SK-N-SH (cell line): ENCODE results near the gene FAM107B. TPM values are rescaled to one million over a fixed set of nuclear protein-coding genes. Genes with fewer than 3 reads are reported as not detected.

Source experiments
- CTCF ChIA-PET: fragments of 300-600, 350-600 bp; formaldehyde crosslinking; extraction: SDS; loops from one replicate; lab custom pipeline; 2021; lab: Yijun Ruan, JAX
- POLR2A ChIA-PET: fragments of 350-600 bp; sonication (Branson Sonifier 250); formaldehyde crosslinking; extraction: SDS; loops from one replicate; lab custom pipeline; 2020; ENCODE audit warnings: antibody characterized with exemption, inconsistent platforms; lab: Yijun Ruan, JAX
- DNase-seq: peaks from one replicate; pipeline ENCODE4 v3.0.0; 2012
- H2AFZ ChIP-seq: fragments of 200-600 bp; sonication (generic); 2 replicates; pipeline ENCODE4 v1.8.1; 2016; ENCODE audit warnings: antibody characterized with exemption, mild to moderate bottlenecking, low read depth
- H3F3A ChIP-seq: fragments of 200-600 bp; sonication (generic); replicated peaks from 2 replicates; pipeline ENCODE3; 2016; ENCODE audit warnings: antibody characterized with exemption, mild to moderate bottlenecking; ENCODE audit not compliant: insufficient read depth
- H3K27ac ChIP-seq, 2 experiments: fragments of 200-500 bp in 1 of 2; fragments of 200-600 bp in 1 of 2; sonication (Bioruptor generic) in 1 of 2; sonication (generic), shearing (Covaris generic) in 1 of 2; 2 replicates each; pipeline versions ENCODE4 v1.5.1 to v1.6.1; 2014 to 2016; ENCODE audit warnings: low read depth in 2 of 2, inconsistent platforms in 1 of 2, low read length in 1 of 2, mild to moderate bottlenecking in 1 of 2, mixed read lengths in 1 of 2
- H3K27me3 ChIP-seq: fragments of 200-600 bp; sonication (generic), shearing (Covaris generic); 2 replicates; pipeline ENCODE4 v1.6.1; 2016; ENCODE audit warnings: mixed run types; ENCODE audit not compliant: insufficient read depth
- H3K36me3 ChIP-seq, 2 experiments: fragments of 200-500 bp in 1 of 2; fragments of 200-600 bp in 1 of 2; sonication (Bioruptor generic) in 1 of 2; sonication (generic) in 1 of 2; replicated peaks in 1 of 2; 2 replicates each; pipeline versions ENCODE3 to v1.5.1; 2014 to 2016; ENCODE audit warnings: low read length in 1 of 2, mild to moderate bottlenecking in 1 of 2; ENCODE audit not compliant: insufficient read depth in 2 of 2, control insufficient read depth in 1 of 2
- H3K4me1 ChIP-seq, 2 experiments: fragments of 200-500 bp in 1 of 2; fragments of 200-600 bp in 1 of 2; sonication (Bioruptor generic) in 1 of 2; sonication (generic), shearing (Covaris generic) in 1 of 2; 2 replicates each; pipeline versions ENCODE4 v1.5.1 to v1.6.1; 2014 to 2016; ENCODE audit warnings: low read depth in 1 of 2, low read length in 1 of 2, mixed run types in 1 of 2; ENCODE audit not compliant: insufficient read depth in 2 of 2, control insufficient read depth in 1 of 2
- H3K4me2 ChIP-seq: fragments of 200-600 bp; sonication (generic), shearing (Covaris generic); 2 replicates; pipeline ENCODE4 v1.6.1; 2017; ENCODE audit warnings: mixed run types
- H3K4me3 ChIP-seq, 2 experiments: fragments of 200-500 bp in 1 of 2; fragments of 200-600 bp in 1 of 2; sonication (Bioruptor generic) in 1 of 2; sonication (generic), shearing (Covaris generic) in 1 of 2; 2 replicates each; pipeline versions ENCODE4 v1.5.1 to v1.8.1; 2014 to 2016; ENCODE audit warnings: low read depth in 2 of 2, inconsistent platforms in 1 of 2, low read length in 1 of 2, mild to moderate bottlenecking in 1 of 2, mixed read lengths in 1 of 2, moderate library complexity in 1 of 2
- H3K79me2 ChIP-seq: fragments of 200-600 bp; sonication (generic); 2 replicates; pipeline ENCODE4 v1.8.1; 2017; ENCODE audit warnings: mild to moderate bottlenecking; ENCODE audit not compliant: insufficient read depth
- H3K9ac ChIP-seq: fragments of 200-600 bp; sonication (generic); 2 replicates; pipeline ENCODE4 v1.6.1; 2017; ENCODE audit warnings: mixed run types
- H3K9me2 ChIP-seq: fragments of 200-600 bp; sonication (generic); 2 replicates; pipeline ENCODE4 v1.6.1; 2017; ENCODE audit warnings: mixed run types
- H3K9me3 ChIP-seq: fragments of 200-600 bp; sonication (generic); 2 replicates; pipeline ENCODE4 v1.6.1; 2017; ENCODE audit warnings: mixed run types, mild to moderate bottlenecking, moderate library complexity
- H4K20me1 ChIP-seq: fragments of 200-600 bp; sonication (generic); 2 replicates; pipeline ENCODE4 v1.6.1; 2017; ENCODE audit warnings: mild to moderate bottlenecking, mixed run types; ENCODE audit not compliant: insufficient read depth
- EP300 ChIP-seq, 2 experiments: IDR thresholded peaks; 2 replicates each; pipeline versions ENCODE4 v1.4.0 to v1.6.1; 2012; ENCODE audit warnings: borderline replicate concordance in 1 of 2, low read depth in 1 of 2, low read length in 1 of 2
- EZH2phosphoT487 ChIP-seq: fragments of 200-600 bp; sonication (generic); IDR thresholded peaks from 2 replicates; pipeline ENCODE4 v1.6.1; 2017; ENCODE audit warnings: low read depth, mixed run types, mild to moderate bottlenecking, antibody characterized with exemption, moderate library complexity, borderline replicate concordance
- FOSL2 ChIP-seq: IDR thresholded peaks from 2 replicates; pipeline ENCODE4 v1.4.0; 2012; ENCODE audit warnings: low read depth, mild to moderate bottlenecking, moderate library complexity, borderline replicate concordance
- FOXJ3 ChIP-seq: sonication (generic); formaldehyde crosslinking; IDR thresholded peaks from 2 replicates; pipeline ENCODE4 v1.5.1; 2020; ENCODE audit warnings: mild to moderate bottlenecking, missing genetic modification reagents
- GABPA ChIP-seq: IDR thresholded peaks from 2 replicates; pipeline ENCODE4 v1.4.0; 2012; ENCODE audit warnings: low read depth, mild to moderate bottlenecking
- GATA2 ChIP-seq: sonication (generic); formaldehyde crosslinking; IDR thresholded peaks from 2 replicates; pipeline ENCODE4 v1.5.0; 2020; ENCODE audit warnings: mild to moderate bottlenecking, missing genetic modification reagents
- IRF3 ChIP-seq: fragments of 150-350 bp; IDR thresholded peaks from 2 replicates; pipeline ENCODE4 v1.6.1; 2016; ENCODE audit warnings: mild to moderate bottlenecking, low read depth, low read length
- JUND ChIP-seq: IDR thresholded peaks from 2 replicates; pipeline ENCODE4 v1.4.0; 2012
- MAX ChIP-seq: IDR thresholded peaks from 2 replicates; pipeline ENCODE4 v1.4.0; 2012; ENCODE audit warnings: low read depth
- MXI1 ChIP-seq: IDR thresholded peaks from 2 replicates; pipeline ENCODE4 v1.6.1; 2012; ENCODE audit warnings: mild to moderate bottlenecking, low read depth, low read length, improper control_type of control experiment
- NFIC ChIP-seq: IDR thresholded peaks from 2 replicates; pipeline ENCODE4 v1.4.0; 2012; ENCODE audit warnings: borderline replicate concordance
- RCOR1 ChIP-seq: fragments of 150-350 bp; IDR thresholded peaks from 2 replicates; pipeline ENCODE4 v1.6.1; 2017; ENCODE audit warnings: antibody characterized with exemption, low read length
- REST ChIP-seq: IDR thresholded peaks from 2 replicates; pipeline ENCODE4 v1.6.1; 2012; ENCODE audit warnings: mild to moderate bottlenecking, low read depth, low read length, moderate library complexity
- SIN3A ChIP-seq: IDR thresholded peaks from 2 replicates; pipeline ENCODE4 v1.6.1; 2012; ENCODE audit warnings: low read depth, mild to moderate bottlenecking, low read length, moderate library complexity, borderline replicate concordance
- SMC3 ChIP-seq: IDR thresholded peaks from 2 replicates; pipeline ENCODE4 v1.6.1; 2012; ENCODE audit warnings: low read depth, low read length, improper control_type of control experiment
- TCF12 ChIP-seq: IDR thresholded peaks from 2 replicates; pipeline ENCODE4 v1.4.0; 2012
- TEAD4 ChIP-seq: IDR thresholded peaks from 2 replicates; pipeline ENCODE4 v1.4.0; 2012; ENCODE audit warnings: mild to moderate bottlenecking, borderline replicate concordance; ENCODE audit not compliant: insufficient read depth
- USF2 ChIP-seq: fragments of 150-350 bp; IDR thresholded peaks from 2 replicates; pipeline ENCODE4 v1.6.1; 2017; ENCODE audit warnings: antibody characterized with exemption, low read length, low read depth, borderline replicate concordance
- YY1 ChIP-seq: IDR thresholded peaks from 2 replicates; pipeline ENCODE4 v1.4.0; 2012; ENCODE audit warnings: low read depth, mild to moderate bottlenecking
- ZBTB33 ChIP-seq: IDR thresholded peaks from 2 replicates; pipeline ENCODE4 v1.4.0; 2012; ENCODE audit warnings: low read depth, borderline replicate concordance
- WGBS: methylation state at CpG from one replicate; pipeline ENCODE4 v1.1.6; 2017; ENCODE audit warnings: low lambda C conversion rate; 5-methylcytosine and 5-hydroxymethylcytosine counted together
- polyA plus RNA-seq, 3 experiments: library from polyadenylated mRNA; depleted of rRNA; stranded (reverse); fragments of >200 nt; gene quantifications; 2 replicates each; pipeline ENCODE4 v1.2.3, GENCODE V29; 2012

FAM107B gene
- polyA plus RNA-seq, 1 of the 3 experiments (the other 2 are of a cell fraction): 1.0 TPM

GRCh38 chr10:14609178-14609577 lies 165.5 kb downstream of the FAM107B start:
- 0 out of 2 replicates have a peak, but pooled peaks cover 16% of the 10 kb centered on the region for H3K27me3 ChIP-seq
- no peaks in the 10 kb centered on the region for H3K36me3 ChIP-seq
- H3K4me2 ChIP-seq: no peak overlapping the region
- no peaks in the 10 kb centered on the region for H4K20me1 ChIP-seq
- H3F3A ChIP-seq: peaks cover 4% of the 10 kb centered on the region
- H3K4me1 ChIP-seq: peaks cover 3 to 11% of the 10 kb centered on the region in 2 experiments; a peak in 2 of 4 replicates
- no peak overlapping the region for H3K4me3 ChIP-seq
- H2AFZ ChIP-seq: no peak overlapping the region
- WGBS: 13% methylated on average over 1 of the region's 1 CpG
- ChIA-PET CTCF (interaction anchor here (1.4 kb wide), 1 partner anchor 15 kb away, joined by 4 read pairs; no protein-coding TSS in a partner anchor), POLR2A (no interaction called here)
- no peaks in the 10 kb centered on the region for H3K79me2 ChIP-seq
- H3K9ac ChIP-seq: no peak overlapping the region
- no peak for DNase-seq
- H3K9me2 ChIP-seq: no peaks in the 10 kb centered on the region
- no peak overlapping the region for H3K27ac ChIP-seq
- no peaks in the 10 kb centered on the region for H3K9me3 ChIP-seq
- TF ChIP-seq JUND (no peak), SMC3 (no peak), MAX (no peak), USF2 (no peak), NFIC (no peak), GABPA (no peak), REST (no peak), GATA2 (CRISPR knock-in tag) (no peak), TCF12 (no peak), RCOR1 (no peak), IRF3 (no peak), YY1 (no peak), ZBTB33 (no peak), EZH2phosphoT487 (no peak), MXI1 (no peak), FOXJ3 (CRISPR knock-in tag) (no peak), TEAD4 (no peak), FOSL2 (no peak), SIN3A (no peak), EP300 (IDR thresholded peaks at IDR 0.05; ENCODE audit: borderline replicate concordance in 1 of 2, low read depth in 1 of 2, low read length in 1 of 2) (no peak)
